Embryonic facial prominence (tissue), 1 donor: ENCODE data around the gene JOSD1.

ENCODE experiments used
- DNase-seq: peaks from one replicate; pipeline ENCODE4 v3.0.0-alpha.2; 2016; ENCODE audit errors: extremely low spot score

JOSD1 gene

GRCh38 chr22:38712486-38713207, 11.9 kb upstream of the JOSD1 start:
- DNase-seq = no peak

DNA sequence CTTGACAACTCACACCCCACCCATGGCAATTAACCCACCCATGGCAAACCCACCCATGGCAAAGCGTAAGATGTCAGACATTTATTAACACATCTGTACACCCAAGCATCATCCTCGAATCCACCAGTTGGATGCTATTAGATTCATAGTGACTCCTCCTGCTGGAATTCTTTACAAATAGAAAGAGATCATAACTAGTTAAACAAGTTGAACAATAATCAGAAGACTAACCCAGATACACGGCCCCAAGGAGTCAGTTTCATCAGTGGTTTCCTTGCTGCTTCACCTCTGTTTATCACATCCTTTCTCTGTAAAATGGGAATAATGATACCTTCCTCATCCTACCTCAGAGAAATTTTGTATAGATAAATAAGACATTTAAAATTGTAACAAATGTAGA, 10.1 kb upstream of the JOSD1 start:
- DNase-seq = no peak

- no peak for DNase-seq
These were observed 9.6 kb upstream of the JOSD1 start for GRCh38 chr22:38710351-38710750.

- DNase-seq = no peak
These were observed 8.6 kb upstream of the JOSD1 start for GRCh38 chr22:38709306-38709705.

GRCh38 chr22:38707984-38708383, 7.2 kb upstream of the JOSD1 start:
- no peak for DNase-seq

DNA sequence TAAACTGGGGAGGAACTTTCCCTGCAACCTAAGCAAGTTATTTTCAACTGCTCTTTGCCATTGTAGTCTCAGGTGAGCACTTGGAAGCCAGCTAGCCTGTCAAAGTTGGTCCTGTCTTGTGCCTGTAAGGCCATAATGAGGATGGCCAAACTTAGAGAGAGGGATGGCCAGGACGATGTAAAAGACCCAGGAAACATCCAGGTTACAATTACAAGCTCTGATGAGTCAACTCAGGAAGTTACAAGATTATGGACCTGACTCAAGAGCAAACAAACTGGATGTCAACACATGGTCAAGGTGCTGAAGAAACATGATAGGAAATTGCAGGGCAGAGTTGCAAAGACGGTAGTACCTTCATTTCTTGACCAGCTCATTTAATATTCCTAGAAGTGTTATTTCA, 6.6 kb upstream of the JOSD1 start:
- no peak for DNase-seq

DNA sequence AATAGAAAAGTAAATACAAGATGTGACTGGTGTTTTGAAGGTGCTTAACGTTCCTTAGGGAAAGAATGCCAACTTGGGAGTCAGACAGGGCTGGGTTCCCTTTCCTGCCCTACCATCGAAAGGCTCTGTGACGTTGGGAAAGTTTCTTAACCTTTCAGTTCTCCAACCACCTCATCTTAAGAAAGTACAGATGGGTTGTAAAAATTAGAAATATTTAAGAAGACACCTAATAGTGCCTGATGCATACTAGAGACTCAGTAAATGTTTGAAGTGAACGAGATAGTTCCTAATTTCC, 6.1 kb upstream of the JOSD1 start:
- no peak for DNase-seq

DNA sequence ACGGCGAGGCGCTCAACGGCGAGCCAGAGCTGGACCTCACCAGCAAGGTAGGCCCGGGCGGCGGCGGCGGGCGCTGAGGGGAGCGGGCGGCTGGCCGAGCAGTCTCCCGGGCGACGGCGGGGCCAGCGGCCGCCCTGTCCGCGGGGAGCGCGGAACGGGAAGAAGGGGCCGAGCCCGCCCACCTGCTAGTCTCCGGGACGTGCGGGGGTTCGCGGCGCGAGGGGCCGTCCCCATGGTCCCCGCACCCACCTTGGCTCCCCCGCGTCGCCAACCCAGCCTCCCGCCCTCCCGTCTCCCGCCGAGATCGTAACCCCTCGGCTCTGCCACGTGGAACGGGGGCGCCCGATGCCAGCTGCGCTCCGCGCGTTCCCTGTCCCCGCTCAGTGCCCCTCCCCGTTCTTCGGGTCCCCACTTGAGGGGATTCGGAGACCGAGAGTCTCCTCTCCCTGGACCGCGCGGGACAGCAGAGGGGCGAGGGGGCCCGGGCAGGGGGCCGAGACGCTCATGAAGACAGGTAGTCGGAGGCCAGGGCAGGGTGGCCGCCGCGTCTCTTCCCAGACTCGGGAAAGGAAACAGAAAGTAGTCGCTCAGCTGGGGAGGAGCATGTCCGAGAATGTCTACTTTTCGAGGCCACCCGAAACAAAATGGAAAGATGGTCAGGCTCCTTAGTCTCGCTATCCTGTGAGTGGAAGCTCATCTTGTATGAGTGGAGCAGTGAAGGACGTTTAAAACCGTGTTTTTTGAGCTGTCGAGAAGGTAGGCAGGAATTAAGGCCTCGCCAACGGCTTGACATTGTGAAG, 5.6 kb upstream of the JOSD1 start:
- DNase-seq = no peak

- peak; percentile 100 for DNase-seq
These were observed 4.7 kb upstream of the JOSD1 start, which contains the start of gene GTPBP1 for GRCh38 chr22:38705235-38706100. TSS of gene GTPBP1 (plus strand) at chr22:38705944. CDS start at chr22:38705956, 12 bp downstream.

DNA sequence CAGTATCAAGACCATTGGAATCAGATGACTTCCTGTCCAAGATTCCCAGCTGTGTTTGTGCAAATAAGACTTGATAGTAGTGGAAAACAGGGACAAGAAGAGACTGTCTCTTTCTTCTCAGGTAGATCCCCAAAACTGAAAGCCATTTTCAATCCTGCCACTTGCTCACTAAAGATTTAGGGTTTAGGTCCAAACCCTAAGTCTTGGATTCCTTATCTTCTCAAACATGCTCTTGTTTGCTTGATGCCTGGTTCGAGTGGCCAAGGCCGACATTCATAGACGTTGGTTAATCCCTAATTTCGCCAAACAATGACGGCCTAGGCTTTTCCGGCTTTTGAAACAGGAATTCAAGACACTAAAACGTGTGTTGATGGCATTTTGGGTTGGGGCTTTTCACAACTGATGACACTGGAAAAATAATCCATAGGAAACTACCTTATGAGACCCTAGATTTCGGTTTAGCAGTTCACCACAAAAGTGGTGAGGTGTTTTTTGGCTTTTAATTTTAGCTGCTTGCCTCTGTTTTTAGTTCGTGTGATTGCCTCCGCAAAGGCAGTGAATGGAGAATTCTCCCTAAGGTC, 4.0 kb upstream of the JOSD1 start:
- DNase-seq = no peak

GRCh38 chr22:38700270-38700788, 414 bp downstream of the JOSD1 start:
- DNase-seq = no peak

GRCh38 chr22:38699784-38700183, 959 bp downstream of the JOSD1 start:
- DNase-seq = no peak

GRCh38 chr22:38699143-38699542, 1.6 kb downstream of the JOSD1 start:
- no peak for DNase-seq

DNA sequence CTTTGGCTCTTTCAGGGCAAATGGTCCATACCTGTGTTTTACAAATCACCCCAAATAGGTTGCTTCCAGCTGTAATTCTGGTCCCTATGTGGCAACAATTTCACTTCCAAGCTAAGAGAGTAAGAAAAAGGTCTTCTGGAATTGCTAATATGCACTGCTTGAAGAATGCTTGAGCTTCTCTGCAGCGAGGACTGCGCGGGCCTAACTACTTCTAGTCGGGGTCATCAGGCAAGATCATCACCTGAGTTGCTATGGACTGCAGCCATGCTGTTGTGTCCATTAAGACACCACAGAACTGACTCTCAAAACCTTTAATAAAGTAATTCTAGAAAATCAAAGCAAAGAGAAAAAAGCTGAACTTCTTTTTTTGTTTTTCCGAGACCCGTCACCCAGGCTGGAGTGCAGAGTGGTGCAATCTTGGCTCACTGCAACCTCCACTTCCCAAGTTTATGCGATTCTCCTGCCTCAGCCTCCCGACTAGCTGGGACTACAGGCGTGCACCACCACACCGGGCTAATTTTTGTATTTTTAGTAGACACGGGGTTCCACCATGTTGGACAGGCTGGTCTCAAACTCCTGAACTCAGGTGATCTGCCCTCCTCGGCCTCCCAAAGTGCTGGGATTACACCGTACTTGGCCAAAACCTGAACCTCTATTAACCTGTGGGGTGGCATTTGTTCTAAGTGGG, 2.2 kb downstream of the JOSD1 start:
- no peak for DNase-seq

GRCh38 chr22:38697425-38698089, 3.2 kb downstream of the JOSD1 start:
- no peak for DNase-seq

- no peak for DNase-seq
These were observed 3.9 kb downstream of the JOSD1 start for GRCh38 chr22:38696606-38697424.

- no peak for DNase-seq
These were observed 5.8 kb downstream of the JOSD1 start for GRCh38 chr22:38694940-38695339.

- DNase-seq = no peak
These were observed 6.7 kb downstream of the JOSD1 start for GRCh38 chr22:38694049-38694448.

- DNase-seq = no peak
These were observed 11.1 kb downstream of the JOSD1 start for GRCh38 chr22:38689651-38690050.

GRCh38 chr22:38685761-38686160, 15.0 kb downstream of the JOSD1 start:
- no peak for DNase-seq
